Keratinocyte (primary cell): Measurements from ENCODE around the gene ADAM19. TPM values are rescaled to one million over a fixed set of nuclear protein-coding genes. Genes with fewer than 3 reads are reported as not detected.
A peak's percentile ranks its signal among the peaks of the same experiment; 100 is the strongest.

ENCODE experiments used
- DNase-seq: peaks from one replicate; pipeline ENCODE4 v3.0.0-alpha.2; 2011; ENCODE audit warnings: low read depth, missing footprints, low spot score
- FAIRE-seq: peaks from 2 replicates; lab custom pipeline; 2011; peaks lifted over from hg19 to GRCh38; lab: Jason Lieb, UNC
- H2AFZ ChIP-seq: 2 replicates; pipeline ENCODE4 v1.6.0; 2012; ENCODE audit warnings: low read length, control low read depth, inconsistent platforms; ENCODE audit not compliant: control insufficient read depth
- H3K27ac ChIP-seq: 2 replicates; pipeline ENCODE4 v1.5.1; 2011; ENCODE audit warnings: low read length; ENCODE audit not compliant: control insufficient read depth, insufficient read depth
- H3K27me3 ChIP-seq: 3 replicates; pipeline ENCODE4 v1.6.0; 2011; ENCODE audit warnings: low read length; ENCODE audit not compliant: control insufficient read depth, insufficient read depth; ENCODE audit errors: extremely low read depth
- H3K36me3 ChIP-seq, 2 experiments: 2 replicates in 1 of 2; 3 replicates in 1 of 2; pipeline ENCODE4 v1.5.1; 2011; ENCODE audit warnings: low read length in 2 of 2, mild to moderate bottlenecking in 1 of 2; ENCODE audit not compliant: control insufficient read depth in 2 of 2, insufficient read depth in 2 of 2; ENCODE audit errors: extremely low read depth in 1 of 2
- H3K4me1 ChIP-seq: 3 replicates; pipeline ENCODE4 v1.5.1; 2011; ENCODE audit warnings: low read length; ENCODE audit not compliant: control insufficient read depth, insufficient read depth; ENCODE audit errors: extremely low read depth
- H3K4me2 ChIP-seq: 3 replicates; pipeline ENCODE4 v1.6.0; 2011; ENCODE audit warnings: low read depth, low read length; ENCODE audit not compliant: control insufficient read depth, insufficient read depth; ENCODE audit errors: extremely low read depth
- H3K4me3 ChIP-seq, 3 experiments: fragments of 200-600 bp in 1 of 3; sonication (generic) in 1 of 3; 2 replicates in 2 of 3; 3 replicates in 1 of 3; pipeline ENCODE4 v1.5.1; 2011 to 2016; ENCODE audit warnings: low read length in 3 of 3, mild to moderate bottlenecking in 3 of 3, control low read depth in 2 of 3, inconsistent platforms in 1 of 3, low read depth in 1 of 3, mixed read lengths in 1 of 3, mixed run types in 1 of 3, moderate library complexity in 1 of 3; ENCODE audit not compliant: control insufficient read depth in 2 of 3, insufficient read depth in 2 of 3; ENCODE audit errors: extremely low read depth in 1 of 3
- H3K79me2 ChIP-seq: 2 replicates; pipeline ENCODE4 v1.6.0; 2012; ENCODE audit warnings: low read length; ENCODE audit not compliant: control insufficient read depth, insufficient read depth
- H3K9ac ChIP-seq: 3 replicates; pipeline ENCODE4 v1.6.0; 2011; ENCODE audit warnings: low read length; ENCODE audit not compliant: control insufficient read depth, insufficient read depth; ENCODE audit errors: extremely low read depth
- H3K9me1 ChIP-seq: 3 replicates; pipeline ENCODE4 v1.6.0; 2011; ENCODE audit warnings: low read length; ENCODE audit not compliant: control insufficient read depth, insufficient read depth; ENCODE audit errors: extremely low read depth
- H3K9me3 ChIP-seq: 2 replicates; pipeline ENCODE4 v1.5.1; 2012; ENCODE audit warnings: low read depth, low read length; ENCODE audit not compliant: control insufficient read depth
- H4K20me1 ChIP-seq: 3 replicates; pipeline ENCODE4 v1.6.0; 2011; ENCODE audit warnings: low read length; ENCODE audit not compliant: control insufficient read depth, insufficient read depth; ENCODE audit errors: extremely low read depth
- CTCF ChIP-seq, 3 experiments: IDR thresholded peaks in 1 of 3; conservative IDR thresholded peaks in 1 of 3; optimal IDR thresholded peaks in 1 of 3; 2 replicates in 2 of 3; 3 replicates in 1 of 3; pipeline versions ENCODE3 to v1.5.1; 2011; ENCODE audit warnings: low read length in 3 of 3, mild to moderate bottlenecking in 3 of 3, moderate library complexity in 2 of 3, control low read depth in 1 of 3, inconsistent platforms in 1 of 3; ENCODE audit not compliant: insufficient read depth in 2 of 3; ENCODE audit errors: extremely low read depth in 1 of 3
- EZH2 ChIP-seq: IDR thresholded peaks from one replicate; pipeline ENCODE4 v1.6.1; 2012; ENCODE audit warnings: inconsistent platforms, mild to moderate bottlenecking, low read length, moderate library complexity
- dilution Hi-C: fragments of 300-500 bp; cut with MboI; formaldehyde crosslinking; loops from one replicate; pipeline ENCODE4 v1.7.0; 2020; ENCODE audit warnings: low sequenced_read_pairs; ENCODE audit not compliant: extremely low pct_ligation_motif_present
- polyA plus RNA-seq, 5 experiments: library from polyadenylated mRNA; depleted of rRNA in 3 of 5; stranded (reverse) in 3 of 5; stranded (forward) in 1 of 5; unstranded in 1 of 5; fragments of >200 nt; gene quantifications; 1 replicate in 1 of 5; 2 replicates in 3 of 5; 3 replicates in 1 of 5; pipeline versions ENCODE4 v1.2.1 to v1.2.3, GENCODE V29; 2011 to 2012; ENCODE audit warnings: missing spikeins in 2 of 5, low read depth in 1 of 5, low replicate concordance in 1 of 5

The ADAM19 gene
- polyA plus RNA-seq, 1 donor (not counting 4 experiments of a cell fraction or from before 2014, with no cell fraction given): 22.7 TPM

GRCh38 chr5:157608972-157609565, 33.5 kb upstream of the ADAM19 start:
- H3K9me1 ChIP-seq: no peaks in the 10 kb centered on the region
- peaks cover 52% of the 10 kb centered on the region for H3K4me1 ChIP-seq
- H3K4me3 ChIP-seq: no peak overlapping the region
- no peak overlapping the region for H3K4me2 ChIP-seq
- peak overlapping the region; percentile 94 for H3K27ac ChIP-seq
- FAIRE-seq (no peak), DNase-seq (no peak)
- no peak overlapping the region for H3K9ac ChIP-seq
- dilution Hi-C loops: no loop called here
- H3K27me3 ChIP-seq: no peaks in the 10 kb centered on the region
- no peaks in the 10 kb centered on the region for H3K9me3 ChIP-seq
- H2AFZ ChIP-seq: no peak overlapping the region
- TF ChIP-seq CTCF (optimal IDR thresholded peaks at IDR 0.05 in 1 of 3, IDR thresholded peaks at IDR 0.05 in 1 of 3, conservative IDR thresholded peaks at IDR 0.05 in 1 of 3; ENCODE audit: extremely low read depth in 1 of 3, insufficient read depth in 2 of 3, low read length in 3 of 3): no peak
- no peak for TF ChIP-seq EZH2
- H4K20me1 ChIP-seq: no peaks in the 10 kb centered on the region
- no peaks in the 10 kb centered on the region for H3K79me2 ChIP-seq
- H3K36me3 ChIP-seq: no peaks in the 10 kb centered on the region

GRCh38 chr5:157607371-157608161, 32.0 kb upstream of the ADAM19 start:
- Histone ChIP-seq H3K79me2 (no peaks in the 10 kb centered on the region), H3K4me3 (no peak overlapping the region), H3K4me1 (peaks cover 65% of the 10 kb centered on the region), H3K9me1 (no peaks in the 10 kb centered on the region), H3K9me3 (no peaks in the 10 kb centered on the region), H3K36me3 (no peaks in the 10 kb centered on the region), H3K27me3 (no peaks in the 10 kb centered on the region), H3K9ac (peak overlapping the region; percentile 62), H2AFZ (no peak overlapping the region), H4K20me1 (no peaks in the 10 kb centered on the region), H3K27ac (peak overlapping the region; percentile 94), H3K4me2 (peak overlapping the region; percentile 54)
- DNase-seq: peak; percentile 75
- peak; percentile 67 for FAIRE-seq
- dilution Hi-C loops: no loop called here
- TF ChIP-seq CTCF (optimal IDR thresholded peaks at IDR 0.05 in 1 of 3, IDR thresholded peaks at IDR 0.05 in 1 of 3, conservative IDR thresholded peaks at IDR 0.05 in 1 of 3; ENCODE audit: extremely low read depth in 1 of 3, insufficient read depth in 2 of 3, low read length in 3 of 3) (no peak), EZH2 (no peak)
